Sigmoid colon (tissue), 3 donors: Measurements from ENCODE around the gene ELF4.

ENCODE experiments used
- POLR2A ChIP-seq, 2 donors: fragments of 450-650 bp; IDR thresholded peaks; one replicate each; pipeline ENCODE4 v1.6.1; 2016; ENCODE audit warnings: antibody characterized with exemption in 2 of 2, mild to moderate bottlenecking in 2 of 2, moderate library complexity in 2 of 2
- TF ChIP-seq, protein P1 (sequence below), 4 experiments: fragments of 450-650 bp in 3 of 4; fragments of 200-600 bp in 1 of 4; IDR thresholded peaks; one replicate each; pipeline ENCODE4 v1.5.1; 2016 to 2019; ENCODE audit warnings: antibody characterized with exemption in 4 of 4, mild to moderate bottlenecking in 3 of 4, moderate library complexity in 2 of 4

DNA sequence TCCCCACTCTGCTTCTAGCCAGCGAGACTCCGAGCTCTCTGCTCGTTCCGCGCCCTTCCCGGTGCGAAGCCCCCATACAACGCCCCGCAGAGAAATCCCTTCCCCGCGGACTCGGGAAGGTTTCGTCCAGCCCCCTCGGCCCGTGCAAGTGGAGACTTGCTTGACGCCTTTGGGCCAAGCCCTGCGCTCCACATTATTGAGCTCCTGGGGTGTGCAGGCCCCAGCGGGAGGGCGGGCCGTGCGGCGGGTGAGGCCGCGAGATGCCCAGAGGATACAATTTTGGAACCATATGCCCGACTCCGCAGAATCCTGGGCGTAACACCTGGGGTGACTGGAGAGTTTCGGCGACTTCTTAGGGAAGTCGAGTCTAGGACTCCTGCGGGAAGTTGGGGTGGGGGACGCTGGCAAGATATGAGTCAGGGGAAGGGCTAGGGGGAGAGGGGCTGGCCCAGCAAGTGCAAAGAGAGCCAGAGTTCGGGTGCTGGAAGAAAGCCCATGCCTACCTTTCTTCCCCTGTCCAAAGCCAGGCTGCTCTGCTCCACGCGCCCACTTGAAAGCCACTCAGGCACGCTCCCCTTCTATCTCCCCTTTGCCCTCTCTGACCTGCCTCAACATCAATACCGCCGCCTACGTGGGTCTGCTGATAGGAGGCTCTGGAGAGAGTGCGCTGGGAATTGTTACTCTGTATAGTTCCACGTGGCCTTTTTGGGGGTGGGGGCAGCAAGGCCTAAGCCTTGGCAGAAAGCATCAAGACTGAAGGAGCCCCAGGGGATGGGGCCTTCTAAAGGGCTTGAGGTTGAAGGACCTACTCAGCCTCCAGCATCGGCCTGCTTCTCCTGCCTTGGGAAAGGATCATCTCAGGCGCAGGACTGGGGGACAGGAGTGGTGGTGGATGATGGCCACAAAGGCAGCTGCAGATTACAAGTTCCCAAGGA is 1.2 kb upstream of the ELF4 start:
- TF ChIP-seq, protein P1, sequence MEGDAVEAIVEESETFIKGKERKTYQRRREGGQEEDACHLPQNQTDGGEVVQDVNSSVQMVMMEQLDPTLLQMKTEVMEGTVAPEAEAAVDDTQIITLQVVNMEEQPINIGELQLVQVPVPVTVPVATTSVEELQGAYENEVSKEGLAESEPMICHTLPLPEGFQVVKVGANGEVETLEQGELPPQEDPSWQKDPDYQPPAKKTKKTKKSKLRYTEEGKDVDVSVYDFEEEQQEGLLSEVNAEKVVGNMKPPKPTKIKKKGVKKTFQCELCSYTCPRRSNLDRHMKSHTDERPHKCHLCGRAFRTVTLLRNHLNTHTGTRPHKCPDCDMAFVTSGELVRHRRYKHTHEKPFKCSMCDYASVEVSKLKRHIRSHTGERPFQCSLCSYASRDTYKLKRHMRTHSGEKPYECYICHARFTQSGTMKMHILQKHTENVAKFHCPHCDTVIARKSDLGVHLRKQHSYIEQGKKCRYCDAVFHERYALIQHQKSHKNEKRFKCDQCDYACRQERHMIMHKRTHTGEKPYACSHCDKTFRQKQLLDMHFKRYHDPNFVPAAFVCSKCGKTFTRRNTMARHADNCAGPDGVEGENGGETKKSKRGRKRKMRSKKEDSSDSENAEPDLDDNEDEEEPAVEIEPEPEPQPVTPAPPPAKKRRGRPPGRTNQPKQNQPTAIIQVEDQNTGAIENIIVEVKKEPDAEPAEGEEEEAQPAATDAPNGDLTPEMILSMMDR (IDR thresholded peaks at IDR 0.05), result no peak
- no peak for TF ChIP-seq POLR2A (IDR thresholded peaks at IDR 0.05)
